H9 (cell line): Measurements from ENCODE around the gene SIVA1. TPM values are rescaled to one million over a fixed set of nuclear protein-coding genes. Genes with fewer than 3 reads are reported as not detected.
A peak's percentile ranks its signal among the peaks of the same experiment; 100 is the strongest.

ENCODE experiments used
- DNase-seq: peaks from one replicate; pipeline ENCODE4 v3.0.0-alpha.2; 2017
- H2AFZ ChIP-seq: one replicate; pipeline ENCODE4 v1.6.1; 2013; ENCODE audit warnings: mild to moderate bottlenecking, low read length, control low read depth, moderate library complexity
- H2AK5ac ChIP-seq: 2 replicates; pipeline ENCODE4 v1.6.1; 2013; ENCODE audit warnings: low read length, control low read depth, mixed read lengths; ENCODE audit not compliant: insufficient read length
- H2BK120ac ChIP-seq: one replicate; pipeline ENCODE4 v1.6.1; 2013; ENCODE audit warnings: low read depth, mild to moderate bottlenecking, low read length, control low read depth, inconsistent platforms; ENCODE audit not compliant: poor library complexity, severe bottlenecking
- H2BK12ac ChIP-seq: 2 replicates; pipeline ENCODE4 v1.6.1; 2013; ENCODE audit warnings: low read length, control low read depth, mixed read lengths, low read depth; ENCODE audit not compliant: insufficient read length
- H2BK15ac ChIP-seq: 2 replicates; pipeline ENCODE4 v1.6.1; 2013; ENCODE audit warnings: low read depth, low read length, control low read depth
- H2BK20ac ChIP-seq: one replicate; pipeline ENCODE4 v1.6.1; 2013; ENCODE audit warnings: low read depth, mild to moderate bottlenecking, low read length, control low read depth, inconsistent platforms; ENCODE audit not compliant: poor library complexity, severe bottlenecking
- H2BK5ac ChIP-seq: 2 replicates; pipeline ENCODE4 v1.6.1; 2013; ENCODE audit warnings: low read length, control low read depth, mixed read lengths; ENCODE audit not compliant: insufficient read length
- H3K14ac ChIP-seq: 2 replicates; pipeline ENCODE4 v1.6.1; 2013; ENCODE audit warnings: low read length, control low read depth; ENCODE audit not compliant: insufficient read depth
- H3K18ac ChIP-seq: 2 replicates; pipeline ENCODE4 v1.6.1; 2013; ENCODE audit warnings: low read depth, mild to moderate bottlenecking, mixed read lengths, low read length, control low read depth; ENCODE audit not compliant: insufficient read length
- H3K23ac ChIP-seq: 2 replicates; pipeline ENCODE4 v1.6.1; 2013; ENCODE audit warnings: low read length, control low read depth, mixed read lengths, low read depth; ENCODE audit not compliant: insufficient read length
- H3K23me2 ChIP-seq: 2 replicates; pipeline ENCODE4 v1.6.1; 2013; ENCODE audit warnings: low read depth, mild to moderate bottlenecking, mixed read lengths, low read length, control low read depth; ENCODE audit not compliant: insufficient read length, poor library complexity, severe bottlenecking
- H3K27ac ChIP-seq: 2 replicates; pipeline ENCODE4 v1.5.1; 2013; ENCODE audit warnings: low read length, control low read depth, mixed read lengths, low read depth; ENCODE audit not compliant: insufficient read length
- H3K27me3 ChIP-seq: 2 replicates; pipeline ENCODE4 v1.6.1; 2013; ENCODE audit warnings: low read length, control low read depth, inconsistent platforms; ENCODE audit not compliant: insufficient read depth
- H3K4ac ChIP-seq: 2 replicates; pipeline ENCODE4 v1.6.1; 2013; ENCODE audit warnings: low read depth, mild to moderate bottlenecking, control low read depth, inconsistent platforms, low read length, moderate library complexity
- H3K4me1 ChIP-seq: 2 replicates; pipeline ENCODE4 v1.6.1; 2013; ENCODE audit warnings: low read length, control low read depth, inconsistent platforms; ENCODE audit not compliant: insufficient read depth
- H3K4me2 ChIP-seq: 2 replicates; pipeline ENCODE4 v1.6.1; 2013; ENCODE audit warnings: low read length, control low read depth, mixed read lengths; ENCODE audit not compliant: insufficient read length, insufficient read depth
- H3K56ac ChIP-seq: 2 replicates; pipeline ENCODE4 v1.6.1; 2013; ENCODE audit warnings: low read depth, mild to moderate bottlenecking, mixed read lengths, low read length, control low read depth; ENCODE audit not compliant: insufficient read length
- H3K79me1 ChIP-seq: 2 replicates; pipeline ENCODE4 v1.6.1; 2013; ENCODE audit warnings: low read depth, mild to moderate bottlenecking, moderate library complexity, low read length, control low read depth, inconsistent platforms; ENCODE audit not compliant: insufficient read depth, poor library complexity, severe bottlenecking
- H3K79me2 ChIP-seq: 2 replicates; pipeline ENCODE4 v1.6.1; 2013; ENCODE audit warnings: low read length, control low read depth, inconsistent platforms; ENCODE audit not compliant: insufficient read depth
- H3K9ac ChIP-seq: 2 replicates; pipeline ENCODE4 v1.6.1; 2013; ENCODE audit warnings: low read length, control low read depth, mixed read lengths; ENCODE audit not compliant: insufficient read length; ENCODE audit errors: extremely low read depth
- H3K9me3 ChIP-seq: one replicate; pipeline ENCODE4 v1.6.1; 2013; ENCODE audit warnings: low read depth, low read length, inconsistent platforms; ENCODE audit not compliant: control insufficient read depth
- H3T11ph ChIP-seq: one replicate; pipeline ENCODE4 v1.6.1; 2013; ENCODE audit warnings: mild to moderate bottlenecking, low read length, control low read depth, inconsistent platforms
- H4K20me1 ChIP-seq: one replicate; pipeline ENCODE4 v1.6.1; 2013; ENCODE audit not compliant: control insufficient read depth, insufficient read length, insufficient read depth
- H4K5ac ChIP-seq: 2 replicates; pipeline ENCODE4 v1.6.1; 2013; ENCODE audit warnings: low read depth, mild to moderate bottlenecking, mixed read lengths, low read length, control low read depth; ENCODE audit not compliant: insufficient read length
- H4K8ac ChIP-seq: replicated peaks from 2 replicates; pipeline ENCODE4 v1.6.1; 2013; ENCODE audit warnings: low read length, control low read depth, mixed read lengths, low read depth; ENCODE audit not compliant: insufficient read length
- H4K91ac ChIP-seq: 2 replicates; pipeline ENCODE4 v1.6.1; 2013; ENCODE audit warnings: low read depth, mild to moderate bottlenecking, moderate library complexity, mixed read lengths, low read length, control low read depth; ENCODE audit not compliant: insufficient read length
- H3K27ac Mint-ChIP-seq, 3 experiments: 2 replicates in 2 of 3; 3 replicates in 1 of 3; pipeline ENCODE4 v1.8.0; 2020 to 2021; ENCODE audit warnings: mixed read lengths in 3 of 3, mild to moderate bottlenecking in 1 of 3, moderate library complexity in 1 of 3
- H3K27me3 Mint-ChIP-seq: 2 replicates; pipeline ENCODE4 v1.8.0; 2021; ENCODE audit warnings: low read depth, mild to moderate bottlenecking, moderate library complexity, mixed read lengths
- H3K36me3 Mint-ChIP-seq, 3 experiments: 2 replicates in 2 of 3; 3 replicates in 1 of 3; pipeline ENCODE4 v1.8.0; 2020 to 2021; ENCODE audit warnings: low read depth in 3 of 3, mixed read lengths in 3 of 3; ENCODE audit not compliant: insufficient read depth in 1 of 3
- H3K4me1 Mint-ChIP-seq, 2 experiments: 2 replicates each; pipeline ENCODE4 v1.8.0; 2020; ENCODE audit warnings: mixed read lengths in 2 of 2
- H3K4me3 Mint-ChIP-seq, 2 experiments: 2 replicates in 1 of 2; 3 replicates in 1 of 2; pipeline ENCODE4 v1.8.0; 2020 to 2021; ENCODE audit warnings: mild to moderate bottlenecking in 2 of 2, mixed read lengths in 2 of 2, moderate library complexity in 1 of 2
- H3K9me3 Mint-ChIP-seq, 2 experiments: 2 replicates in 1 of 2; 3 replicates in 1 of 2; pipeline ENCODE4 v1.8.0; 2020; ENCODE audit warnings: mild to moderate bottlenecking in 2 of 2, mixed read lengths in 2 of 2, moderate library complexity in 1 of 2
- WGBS: extraction: QIAGEN DNeasy Blood & Tissue Kit; methylation state at CpG from one replicate; pipeline ENCODE4 v1.1.7; 2013; ENCODE audit warnings: missing lambda C conversion rate, low lambda C conversion rate, mixed read lengths; ENCODE audit not compliant: insufficient read length; ENCODE audit errors: extremely low coverage; 5-methylcytosine and 5-hydroxymethylcytosine counted together
- total RNA-seq: library from RNA; stranded (reverse); gene quantifications from 2 replicates; pipeline ENCODE4 v1.2.1, GENCODE V29; 2021
- TF ChIP-seq, protein P1 (sequence below): fragments of 200-600 bp; sonication (generic); conservative IDR thresholded peaks from 3 replicates; pipeline ENCODE4 v1.8.0; 2021; ENCODE audit warnings: antibody characterized with exemption, mild to moderate bottlenecking

SIVA1 gene
- total RNA-seq, 1 experiment from 2014 or later = 125 TPM

DNA sequence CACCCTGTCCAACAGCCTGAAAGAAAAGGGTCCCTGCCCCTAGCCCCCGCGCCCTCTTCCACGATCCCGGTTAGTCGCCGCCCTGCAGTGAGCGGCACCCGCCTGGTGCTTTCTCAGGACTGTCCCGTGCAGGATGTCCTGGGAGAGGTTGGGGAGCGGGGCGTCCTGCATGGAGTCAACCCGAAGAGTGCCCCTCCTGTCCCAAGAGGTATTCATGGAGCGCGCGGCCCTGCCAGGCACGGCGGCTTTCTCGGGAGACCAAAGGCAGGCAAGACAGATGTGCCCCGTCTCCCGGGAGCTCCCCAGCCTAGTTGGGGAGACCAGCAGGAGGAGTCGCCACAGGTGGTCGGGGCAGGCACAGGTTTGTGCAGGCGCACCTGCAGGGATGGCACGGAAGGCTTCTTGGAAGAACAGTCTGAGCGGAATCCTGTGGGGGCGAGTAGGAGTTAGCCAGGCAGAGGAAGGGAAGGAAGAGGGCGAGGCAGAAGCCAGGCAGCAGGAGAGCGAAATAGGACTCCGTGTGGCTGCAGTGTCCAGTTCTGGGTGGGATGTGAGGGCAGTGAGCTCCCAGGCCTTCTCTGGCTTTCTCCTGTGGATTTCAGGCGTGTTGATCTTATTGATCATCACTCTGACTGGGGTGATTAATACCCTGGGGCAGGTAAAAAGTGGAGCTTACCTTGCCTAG, 723 bp downstream of the SIVA1 start:
- Histone ChIP-seq H3K23me2 (peaks cover 12% of the 10 kb centered on the region), H3K79me1 (no peaks in the 10 kb centered on the region), H3K14ac (peak overlapping the region; percentile 96), H3K4ac (no peak overlapping the region), H3K27me3 (no peaks in the 10 kb centered on the region), H3K79me2 (peaks cover 16% of the 10 kb centered on the region; the same call in 1 of the 2 replicates), H3K27ac (no peak overlapping the region), H4K8ac (no peak overlapping the region), H3T11ph (no peak overlapping the region), H3K9me3 (peaks cover 6% of the 10 kb centered on the region), H3K9ac (peak overlapping the region; percentile 92), H3K4me1 (no peaks in the 10 kb centered on the region; the same call in 1 of the 2 replicates), H2BK5ac (no peak overlapping the region), H3K23ac (no peak overlapping the region), H4K91ac (no peak overlapping the region), H2AFZ (no peak overlapping the region), H3K18ac (no peak overlapping the region), H3K4me2 (peak overlapping the region; percentile 88), H2BK120ac (no peak overlapping the region), H4K5ac (no peak overlapping the region), H3K56ac (no peak overlapping the region), H4K20me1 (no peaks in the 10 kb centered on the region), H2BK12ac (no peak overlapping the region), H2BK20ac (no peak overlapping the region), H2AK5ac (no peak overlapping the region), H2BK15ac (no peak overlapping the region)
- TF ChIP-seq, protein P1, sequence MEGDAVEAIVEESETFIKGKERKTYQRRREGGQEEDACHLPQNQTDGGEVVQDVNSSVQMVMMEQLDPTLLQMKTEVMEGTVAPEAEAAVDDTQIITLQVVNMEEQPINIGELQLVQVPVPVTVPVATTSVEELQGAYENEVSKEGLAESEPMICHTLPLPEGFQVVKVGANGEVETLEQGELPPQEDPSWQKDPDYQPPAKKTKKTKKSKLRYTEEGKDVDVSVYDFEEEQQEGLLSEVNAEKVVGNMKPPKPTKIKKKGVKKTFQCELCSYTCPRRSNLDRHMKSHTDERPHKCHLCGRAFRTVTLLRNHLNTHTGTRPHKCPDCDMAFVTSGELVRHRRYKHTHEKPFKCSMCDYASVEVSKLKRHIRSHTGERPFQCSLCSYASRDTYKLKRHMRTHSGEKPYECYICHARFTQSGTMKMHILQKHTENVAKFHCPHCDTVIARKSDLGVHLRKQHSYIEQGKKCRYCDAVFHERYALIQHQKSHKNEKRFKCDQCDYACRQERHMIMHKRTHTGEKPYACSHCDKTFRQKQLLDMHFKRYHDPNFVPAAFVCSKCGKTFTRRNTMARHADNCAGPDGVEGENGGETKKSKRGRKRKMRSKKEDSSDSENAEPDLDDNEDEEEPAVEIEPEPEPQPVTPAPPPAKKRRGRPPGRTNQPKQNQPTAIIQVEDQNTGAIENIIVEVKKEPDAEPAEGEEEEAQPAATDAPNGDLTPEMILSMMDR = no peak
- no peak for DNase-seq
- no CpG with 5 or more reads among the region's 30 CpGs for WGBS
- Mint-ChIP-seq H3K4me3 (peak overlapping the region; percentile 87 to 90), H3K9me3 (peaks cover 13 to 19% of the 10 kb centered on the region in 2 experiments), H3K27ac (peak overlapping the region in 2 of 3 experiments; percentile 29 to 81; a peak in 4 of 7 replicates), H3K27me3 (peaks cover 7% of the 10 kb centered on the region), H3K36me3 (peaks cover 18 to 56% (median 45%) of the 10 kb centered on the region in 3 experiments; a peak in 6 of 7 replicates), H3K4me1 (peaks cover 18 to 19% of the 10 kb centered on the region in 2 experiments)
